Measurements from ENCODE around the gene CLCN6.

- no peak for TF ChIP-seq CTCF (IDR thresholded peaks at IDR 0.05)
- TF ChIP-seq POLR2A (IDR thresholded peaks at IDR 0.05) = no peak
These were observed 66.6 kb downstream of the CLCN6 start for GRCh38 chr1:11872545-11872944.

All from right lobe of liver (tissue), 4 donors.